K562 (cell line): ENCODE results near the gene INSIG1. TPM values are rescaled to one million over a fixed set of nuclear protein-coding genes. Genes with fewer than 3 reads are reported as not detected.
A peak's percentile ranks its signal among the peaks of the same experiment; 100 is the strongest.

ENCODE experiments used
- ATAC-seq: fragments of 200-7000 bp; cut with Tn5 transposase; 3 replicates; pipeline ENCODE4 v1.9.1; 2020; ENCODE audit warnings: moderate library complexity
- BruUV-seq: library from RNA; stranded (reverse); fragments of 400-500 nt; replicated peaks from 2 replicates; lab custom pipeline; 2021; lab: Mats Ljungman, UMichigan
- CTCF ChIA-PET: fragments of 300-600 bp; formaldehyde crosslinking; extraction: SDS; loops from one replicate; lab custom pipeline; 2021; ENCODE audit warnings: low intra/inter-chr PET ratio; lab: Yijun Ruan, JAX
- POLR2A ChIA-PET: fragments of 300-600, 350-650 bp; sonication (Branson Sonifier 250); formaldehyde crosslinking; extraction: SDS; loops from one replicate; lab custom pipeline; 2021; ENCODE audit warnings: antibody characterized with exemption, inconsistent platforms; lab: Yijun Ruan, JAX
- DNase-seq, 4 experiments: peaks; one replicate each; pipeline versions ENCODE4 v3.0.0 to v3.0.0-alpha.2; 2011 to 2018; ENCODE audit warnings: low spot score in 3 of 4, mixed read lengths in 3 of 4; ENCODE audit errors: extremely low read depth in 1 of 4
- FAIRE-seq: peaks from 2 replicates; lab custom pipeline; 2011; peaks lifted over from hg19 to GRCh38; lab: Jason Lieb, UNC
- H2AFZ ChIP-seq: 2 replicates; pipeline ENCODE4 v1.6.0; 2011; ENCODE audit warnings: low read depth, low read length, control low read depth, inconsistent platforms
- H3K27ac ChIP-seq: fragments of 200-600 bp; 3 replicates; pipeline ENCODE4 v1.8.0; 2011; ENCODE audit warnings: low read depth, mild to moderate bottlenecking, control low read depth, inconsistent platforms, low read length, moderate library complexity, mixed read lengths; ENCODE audit errors: extremely low read depth
- H3K27me3 ChIP-seq, 2 experiments: fragments of 300-600 bp in 1 of 2; 2 replicates in 1 of 2; 3 replicates in 1 of 2; pipeline versions ENCODE4 v1.6.0 to v1.8.0; 2011; ENCODE audit warnings: inconsistent platforms in 2 of 2, low read length in 2 of 2, mild to moderate bottlenecking in 1 of 2, mixed read lengths in 1 of 2, moderate library complexity in 1 of 2; ENCODE audit not compliant: control insufficient read depth in 2 of 2, insufficient read depth in 2 of 2
- H3K36me3 ChIP-seq: fragments of 300-600 bp; 3 replicates; pipeline ENCODE4 v1.8.0; 2011; ENCODE audit warnings: mild to moderate bottlenecking, low read length, inconsistent platforms; ENCODE audit not compliant: control insufficient read depth, insufficient read depth
- H3K4me1 ChIP-seq, 2 experiments: fragments of 200-600 bp in 1 of 2; replicated peaks in 1 of 2; 2 replicates in 1 of 2; 3 replicates in 1 of 2; pipeline versions ENCODE4 v1.5.1 to v1.8.0; 2011; ENCODE audit warnings: inconsistent platforms in 2 of 2, low read length in 2 of 2, mild to moderate bottlenecking in 1 of 2, mixed read lengths in 1 of 2, moderate library complexity in 1 of 2; ENCODE audit not compliant: control insufficient read depth in 2 of 2, insufficient read depth in 2 of 2
- H3K4me2 ChIP-seq: 2 replicates; pipeline ENCODE4 v1.6.1; 2011; ENCODE audit warnings: low read length, control low read depth, inconsistent platforms, mixed read lengths; ENCODE audit not compliant: insufficient read depth
- H3K4me3 ChIP-seq: fragments of 200-600 bp; sonication (generic), shearing (Covaris generic); 2 replicates; pipeline ENCODE4 v1.5.1; 2016; ENCODE audit warnings: control low read depth, inconsistent platforms
- H3K79me2 ChIP-seq: fragments of 200-600 bp; 3 replicates; pipeline ENCODE4 v1.8.0; 2011; ENCODE audit warnings: low read length, inconsistent platforms; ENCODE audit not compliant: control insufficient read depth, insufficient read depth
- H3K9ac ChIP-seq, 2 experiments: 2 replicates each; pipeline versions ENCODE4 v1.6.0 to v1.6.1; 2011; ENCODE audit warnings: low read depth in 2 of 2, low read length in 2 of 2, control low read depth in 1 of 2, inconsistent platforms in 1 of 2, mild to moderate bottlenecking in 1 of 2, mixed read lengths in 1 of 2; ENCODE audit not compliant: insufficient read depth in 1 of 2
- H3K9me1 ChIP-seq: one replicate; pipeline ENCODE4 v1.6.0; 2011; ENCODE audit warnings: inconsistent platforms, mild to moderate bottlenecking, low read length, moderate library complexity; ENCODE audit not compliant: control insufficient read depth, insufficient read depth
- H3K9me3 ChIP-seq: replicated peaks from 2 replicates; pipeline ENCODE4 v1.5.1; 2011; ENCODE audit warnings: low read depth, low read length, inconsistent platforms; ENCODE audit not compliant: control insufficient read depth, insufficient read depth
- H4K20me1 ChIP-seq: replicated peaks from 2 replicates; pipeline ENCODE4 v1.6.1; 2011; ENCODE audit warnings: low read length, inconsistent platforms, mixed read lengths; ENCODE audit not compliant: control insufficient read depth, insufficient read depth
- AFF4 ChIP-seq: sonication (generic); formaldehyde crosslinking; IDR thresholded peaks from 2 replicates; pipeline ENCODE4 v1.8.0; 2023; ENCODE audit warnings: mild to moderate bottlenecking, missing genetic modification reagents
- CREB3 ChIP-seq: fragments of 450-650 bp; conservative IDR thresholded peaks from 2 replicates; pipeline ENCODE4 v1.6.1; 2016; ENCODE audit warnings: missing genetic modification characterization, low read depth, mild to moderate bottlenecking, missing compliant biosample characterization, moderate library complexity
- EGR1 ChIP-seq: fragments of 450-650 bp; conservative IDR thresholded peaks from 2 replicates; pipeline ENCODE4 v1.6.1; 2017; ENCODE audit warnings: mild to moderate bottlenecking
- MCM5 ChIP-seq: fragments of 450-650 bp; IDR thresholded peaks from 2 replicates; pipeline ENCODE4 v1.6.1; 2016; ENCODE audit warnings: low read depth
- ZNF583 ChIP-seq: fragments of 250-450 bp; sonication (Bioruptor Pico); IDR thresholded peaks from 2 replicates; pipeline ENCODE4 v1.4.0; 2020
- WGBS: fragments of 100-300 bp; shearing (Covaris generic); methylation state at CpG from one replicate; pipeline ENCODE4 v1.1.6; 2016; ENCODE audit warnings: low coverage, mixed read lengths; ENCODE audit not compliant: insufficient coverage; ENCODE audit errors: missing lambda C conversion rate; 5-methylcytosine and 5-hydroxymethylcytosine counted together
- in situ Hi-C: fragments of 300-500 bp; cut with MboI; formaldehyde crosslinking; loops from 4 replicates; pipeline ENCODE4 v1.15.0; 2018; ENCODE audit warnings: inconsistent platforms, mixed read lengths
- intact Hi-C: fragments of 100-400 bp; cut with micrococcal nuclease; formaldehyde crosslinking; loops from 2 replicates; pipeline ENCODE4 v1.14.2; 2022
- polyA plus RNA-seq, 8 experiments: library from polyadenylated mRNA; depleted of rRNA in 4 of 8; stranded (reverse) in 5 of 8; unstranded in 3 of 8; fragments of >200 nt; fragmentation: Nextera tagmentation in 2 of 8; fragmentation: Illumina TruSeq in 1 of 8; extraction: Ambion mirVana in 2 of 8; extraction: Trizol in 1 of 8; gene quantifications; 2 replicates each; pipeline versions ENCODE4 v1.2.1 to v1.2.3, GENCODE V29; 2011 to 2014; ENCODE audit warnings: inconsistent platforms in 1 of 8, missing spikeins in 1 of 8
- total RNA-seq, 7 experiments: library from RNA; depleted of rRNA in 6 of 7; stranded (reverse); fragments of >200 nt in 6 of 7; fragmentation: Illumina TruSeq in 2 of 7; extraction: Trizol in 2 of 7; gene quantifications; 2 replicates each; pipeline versions ENCODE4 v1.2.1 to v1.2.3, GENCODE V29; 2011 to 2021; ENCODE audit warnings: low replicate concordance in 1 of 7

Gene INSIG1
- total and polyA plus RNA-seq, 9 of the 15 experiments (the other 6 are each of a cell fraction or from before 2014, with no cell fraction given) = 57.1 to 787 (median 238) TPM

GRCh38 chr7:155258226-155258560 lies 39.5 kb upstream of the INSIG1 start:
- H3K79me2 ChIP-seq = no peaks in the 10 kb centered on the region
- TF ChIP-seq CREB3 (tag) (no peak), MCM5 (no peak), ZNF583 (no peak)
- H3K9ac ChIP-seq = peak overlapping the region in 1 of 2 experiments; percentile 11; a peak in 1 of 4 replicates
- DNase-seq = no peak
- 7% methylated on average over 3 of the region's 3 CpGs for WGBS
- CTCF ChIA-PET = no interaction called here
- H3K4me2 ChIP-seq = no peak overlapping the region
- peaks cover 4% of the 10 kb centered on the region for H3K9me1 ChIP-seq
- H4K20me1 ChIP-seq = no peaks in the 10 kb centered on the region
- FAIRE-seq = no peak
- no peak overlapping the region for H2AFZ ChIP-seq
- in situ Hi-C loops = no loop called here
- no peak overlapping the region for H3K4me3 ChIP-seq
- ATAC-seq = no peak
- POLR2A ChIA-PET = interaction anchor here (0.6 to 1.6 kb wide), 4 partner anchors 8 to 331 kb away, joined by 3 to 5 read pairs (median 3); no protein-coding TSS in a partner anchor
- no TSS peak for BruUV-seq
- peaks cover 0 to 10% of the 10 kb centered on the region in 2 experiments; a peak in 3 of 5 replicates for H3K4me1 ChIP-seq
- intact Hi-C loops = loop anchor here (5.0 kb wide), 1 partner anchor 84 kb away; no protein-coding TSS in a partner anchor
- H3K27ac ChIP-seq = no peak overlapping the region
- H3K27me3 ChIP-seq = peaks cover 83 to 88% of the 10 kb centered on the region in 2 experiments
- H3K36me3 ChIP-seq = no peaks in the 10 kb centered on the region
- no peaks in the 10 kb centered on the region for H3K9me3 ChIP-seq

- peak; percentile 36 for ATAC-seq
- FAIRE-seq = no peak
- no peak for DNase-seq
- POLR2A ChIA-PET = interaction anchor here (0.6 to 1.0 kb wide), 3 partner anchors 11 to 48 kb away, joined by 3 read pairs; no protein-coding TSS in a partner anchor
- H3K4me3 ChIP-seq = no peak overlapping the region
- intact Hi-C loops (loop anchor here (5.0 kb wide), 1 partner anchor 82 kb away; no protein-coding TSS in a partner anchor), in situ Hi-C loops (no loop called here)
- H3K9ac ChIP-seq = no peak overlapping the region
- H3K79me2 ChIP-seq = no peaks in the 10 kb centered on the region
- no peak overlapping the region for H2AFZ ChIP-seq
- CTCF ChIA-PET = no interaction called here
- no TSS peak for BruUV-seq
- no peak overlapping the region for H3K27ac ChIP-seq
- peaks cover 4% of the 10 kb centered on the region for H3K9me1 ChIP-seq
- 1% methylated on average over 13 of the region's 13 CpGs for WGBS
- no peak overlapping the region for H3K4me2 ChIP-seq
- H3K9me3 ChIP-seq = no peaks in the 10 kb centered on the region
- peaks cover 0 to 10% of the 10 kb centered on the region in 2 experiments; a peak in 3 of 5 replicates for H3K4me1 ChIP-seq
- H3K27me3 ChIP-seq = peaks cover 82 to 88% of the 10 kb centered on the region in 2 experiments
- H3K36me3 ChIP-seq = no peaks in the 10 kb centered on the region
- H4K20me1 ChIP-seq = no peaks in the 10 kb centered on the region
- no peak for TF ChIP-seq AFF4 (CRISPR knock-in tag)
- TF ChIP-seq EGR1 = 0 out of 2 replicates have a peak, but pooled peaks have one; percentile 29
Measured at GRCh38 chr7:155259866-155260497, 37.7 kb upstream of the INSIG1 start.
